Neural progenitor cell (in vitro differentiated cells): Measurements from ENCODE around the gene UNC13C.
"Not testable (repeated sequence)": the region's sequence is repeated elsewhere in the genome, so short reads cannot be mapped to it uniquely, and the experiment has no call there.

Experiments used
- EZH2 ChIP-seq: fragments of 200-600 bp; sonication (generic); IDR thresholded peaks from 2 replicates; pipeline ENCODE4 v1.6.1; 2017; ENCODE audit warnings: antibody characterized with exemption, mild to moderate bottlenecking, moderate library complexity
- TF ChIP-seq, protein P1 (sequence below): fragments of 200-600 bp; sonication (generic); IDR thresholded peaks from 2 replicates; pipeline ENCODE4 v1.5.1; 2017; ENCODE audit warnings: antibody characterized with exemption, mild to moderate bottlenecking

DNA sequence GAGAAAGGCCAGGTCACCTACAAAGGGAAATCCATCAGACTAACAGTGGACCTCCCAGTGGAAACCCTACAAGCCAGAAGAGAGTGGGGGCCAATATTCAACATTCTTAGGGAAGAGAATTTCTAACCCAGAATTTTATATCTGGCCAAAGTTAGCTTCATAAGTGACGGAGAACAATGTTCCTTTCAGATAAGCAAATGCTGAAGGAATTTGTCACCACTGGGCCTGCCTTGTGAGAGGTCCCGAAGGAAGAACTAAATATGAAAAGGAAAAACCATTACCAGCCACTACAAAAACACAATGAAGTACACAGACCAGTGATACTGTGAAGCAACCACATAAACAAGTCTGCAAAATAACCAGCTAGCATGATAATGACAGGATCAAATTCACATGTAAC is 40.6 kb upstream of the UNC13C start:
- TF ChIP-seq, protein P1, sequence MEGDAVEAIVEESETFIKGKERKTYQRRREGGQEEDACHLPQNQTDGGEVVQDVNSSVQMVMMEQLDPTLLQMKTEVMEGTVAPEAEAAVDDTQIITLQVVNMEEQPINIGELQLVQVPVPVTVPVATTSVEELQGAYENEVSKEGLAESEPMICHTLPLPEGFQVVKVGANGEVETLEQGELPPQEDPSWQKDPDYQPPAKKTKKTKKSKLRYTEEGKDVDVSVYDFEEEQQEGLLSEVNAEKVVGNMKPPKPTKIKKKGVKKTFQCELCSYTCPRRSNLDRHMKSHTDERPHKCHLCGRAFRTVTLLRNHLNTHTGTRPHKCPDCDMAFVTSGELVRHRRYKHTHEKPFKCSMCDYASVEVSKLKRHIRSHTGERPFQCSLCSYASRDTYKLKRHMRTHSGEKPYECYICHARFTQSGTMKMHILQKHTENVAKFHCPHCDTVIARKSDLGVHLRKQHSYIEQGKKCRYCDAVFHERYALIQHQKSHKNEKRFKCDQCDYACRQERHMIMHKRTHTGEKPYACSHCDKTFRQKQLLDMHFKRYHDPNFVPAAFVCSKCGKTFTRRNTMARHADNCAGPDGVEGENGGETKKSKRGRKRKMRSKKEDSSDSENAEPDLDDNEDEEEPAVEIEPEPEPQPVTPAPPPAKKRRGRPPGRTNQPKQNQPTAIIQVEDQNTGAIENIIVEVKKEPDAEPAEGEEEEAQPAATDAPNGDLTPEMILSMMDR, result not testable (repeated sequence)
- TF ChIP-seq EZH2, result not testable (repeated sequence)
